Smooth muscle cell of the brain vasculature (primary cell): ENCODE results near the gene LTV1.

Experiments used
- DNase-seq: peaks from one replicate; pipeline ENCODE4 v3.0.0-alpha.2; 2012; ENCODE audit warnings: low read depth, low spot score

The LTV1 gene

DNA sequence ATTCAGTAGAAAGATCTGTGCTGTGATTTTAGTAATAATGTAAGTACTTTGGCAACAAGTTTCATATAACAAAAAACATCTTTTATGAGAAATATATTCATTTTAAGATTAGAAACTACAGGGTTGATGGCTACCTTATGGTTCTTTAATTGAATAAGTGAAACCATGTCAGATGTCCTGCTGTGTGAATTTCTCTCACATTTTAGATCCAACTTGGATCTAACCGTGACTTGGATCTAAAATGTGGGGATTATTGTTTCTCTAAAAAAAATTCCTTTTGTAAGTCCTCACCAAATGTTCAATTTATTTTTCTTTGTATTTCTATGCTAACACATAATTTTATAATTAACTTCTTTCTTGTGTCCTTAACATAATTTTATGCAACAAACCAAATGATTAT is 51.5 kb downstream of the LTV1 start:
- no peak for DNase-seq

DNA sequence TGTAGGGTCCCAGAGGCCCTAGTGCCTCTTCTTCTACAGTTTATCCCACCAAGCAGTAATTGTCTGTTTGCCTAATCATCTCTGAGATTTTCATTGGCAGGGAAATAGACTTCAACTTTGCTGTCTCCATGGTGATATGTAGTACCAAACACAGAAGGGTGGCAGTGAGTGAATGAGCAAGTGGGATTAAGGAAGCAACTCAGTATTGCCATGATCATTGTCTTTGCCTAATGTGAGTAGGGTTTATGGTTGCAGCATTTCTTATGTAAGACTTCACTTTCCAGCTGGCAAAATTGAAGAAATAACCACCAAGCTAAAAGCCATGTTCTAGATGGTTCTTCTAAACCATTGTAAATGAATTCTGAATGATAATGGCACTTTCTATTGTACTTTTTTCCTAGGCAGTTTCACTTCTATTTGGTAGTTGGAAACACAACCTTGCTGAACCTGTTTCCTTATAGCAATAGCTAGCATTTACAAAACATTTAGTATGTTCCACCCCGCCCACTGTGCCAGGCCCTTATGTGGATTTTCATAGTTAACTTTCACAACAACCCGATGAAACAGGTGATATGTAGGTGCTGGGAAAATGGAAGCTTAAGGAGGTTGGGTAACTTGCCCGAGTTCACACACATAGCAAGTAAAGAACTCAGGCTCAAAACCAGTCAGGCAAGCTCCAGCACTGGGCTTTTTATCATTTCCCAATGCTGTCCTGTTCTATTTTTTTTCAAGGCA is 53.2 kb downstream of the LTV1 start:
- DNase-seq, result no peak

DNA sequence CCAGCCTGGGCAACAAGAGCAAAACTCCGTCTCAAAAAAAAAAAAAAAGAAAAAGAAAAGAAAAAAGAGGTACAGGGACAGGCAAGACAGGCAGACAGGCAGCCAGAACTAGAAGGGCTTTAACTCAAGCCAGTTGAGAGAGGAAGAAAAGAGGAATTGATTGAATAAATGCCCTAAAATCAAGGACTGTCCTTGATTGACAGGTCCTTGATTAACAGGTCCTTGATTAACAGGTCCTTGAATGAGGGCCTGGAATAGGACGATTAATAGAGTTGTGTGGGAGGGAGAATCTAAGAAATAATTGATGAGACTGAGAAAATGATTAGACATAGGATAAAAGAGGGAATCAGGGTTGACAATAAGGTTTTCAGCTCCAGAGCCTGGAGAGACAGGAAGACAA is 57.2 kb downstream of the LTV1 start:
- no peak for DNase-seq

DNA sequence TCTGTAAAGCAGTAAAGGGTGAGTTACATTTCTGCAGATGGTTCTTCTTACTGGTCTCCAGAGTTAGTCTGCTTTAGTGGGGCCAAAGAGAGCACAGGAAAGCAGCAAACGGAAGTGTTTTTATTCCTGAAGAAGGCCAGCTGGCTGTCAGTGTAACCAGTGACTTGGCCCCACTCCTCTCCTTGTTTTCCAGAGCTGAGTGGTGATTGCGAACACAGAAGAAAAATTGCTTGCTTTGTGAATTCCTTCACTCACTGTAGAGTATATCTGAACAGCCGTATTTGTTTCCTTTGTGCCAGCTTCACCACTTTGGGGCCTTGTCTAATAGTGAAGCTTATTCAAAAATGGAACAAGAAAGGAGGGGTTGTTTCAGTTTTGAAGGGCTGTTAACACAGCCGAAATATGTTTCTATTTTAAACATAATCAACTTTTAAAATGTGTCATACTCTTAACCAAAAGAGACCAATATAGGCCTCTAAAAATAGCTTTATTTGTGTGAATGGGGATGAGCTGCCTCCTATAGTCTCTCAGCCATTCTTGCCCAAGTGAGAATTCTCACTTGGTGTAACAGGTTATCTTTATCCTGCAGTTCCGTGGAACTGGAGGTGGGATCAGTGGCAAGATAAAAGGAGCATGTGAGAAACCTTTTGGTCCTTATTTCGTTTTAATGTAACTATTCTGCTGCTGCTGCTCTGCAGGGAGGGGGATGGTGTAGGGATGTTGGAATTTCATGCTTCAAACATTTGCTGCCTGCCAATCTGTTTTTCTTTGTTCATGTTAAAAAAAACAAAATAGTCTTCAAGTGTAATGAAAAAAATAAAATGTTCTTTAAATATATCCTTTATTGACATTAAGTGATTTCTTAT is 59.0 kb downstream of the LTV1 start:
- DNase-seq, result no peak

DNA sequence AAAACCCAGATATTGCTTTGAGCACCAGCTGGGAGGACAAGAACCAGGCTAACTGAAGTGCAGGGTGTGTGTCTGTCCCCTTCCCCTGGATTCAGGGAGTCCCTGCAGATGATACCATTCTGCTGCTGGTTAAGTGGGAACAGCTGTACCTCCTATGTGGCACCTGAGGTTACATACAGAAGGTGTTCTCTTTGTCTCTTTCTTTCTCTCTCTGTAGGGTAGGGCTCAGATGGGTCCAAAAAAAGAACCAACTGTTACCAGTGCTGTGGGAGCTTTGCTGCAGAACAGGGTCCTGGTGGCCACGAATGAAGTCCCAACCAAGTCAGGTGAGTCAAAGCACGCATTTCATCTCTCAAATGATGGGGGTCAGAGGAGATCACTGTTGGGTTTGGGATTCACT is 59.7 kb downstream of the LTV1 start:
- DNase-seq, result no peak

DNA sequence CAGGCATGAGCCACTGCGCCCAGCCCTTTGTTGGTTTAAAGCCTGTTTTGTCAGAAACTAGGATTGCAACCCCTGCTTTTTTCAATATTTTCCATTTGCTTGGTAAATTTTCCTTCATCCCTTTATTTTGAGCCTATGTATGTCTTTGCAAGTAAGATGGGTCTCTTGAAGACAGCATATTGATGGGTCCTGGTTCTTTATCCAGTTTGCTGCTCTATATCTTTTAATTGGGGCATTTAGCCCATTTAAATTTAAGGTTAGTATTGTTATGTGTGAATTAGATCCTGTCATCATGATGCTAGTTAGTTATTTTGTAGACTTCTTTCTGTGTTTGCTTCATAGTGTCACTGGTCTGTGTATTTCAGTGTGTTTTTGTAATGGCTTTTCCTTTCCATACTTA is 67.9 kb downstream of the LTV1 start:
- DNase-seq, result no peak

DNA sequence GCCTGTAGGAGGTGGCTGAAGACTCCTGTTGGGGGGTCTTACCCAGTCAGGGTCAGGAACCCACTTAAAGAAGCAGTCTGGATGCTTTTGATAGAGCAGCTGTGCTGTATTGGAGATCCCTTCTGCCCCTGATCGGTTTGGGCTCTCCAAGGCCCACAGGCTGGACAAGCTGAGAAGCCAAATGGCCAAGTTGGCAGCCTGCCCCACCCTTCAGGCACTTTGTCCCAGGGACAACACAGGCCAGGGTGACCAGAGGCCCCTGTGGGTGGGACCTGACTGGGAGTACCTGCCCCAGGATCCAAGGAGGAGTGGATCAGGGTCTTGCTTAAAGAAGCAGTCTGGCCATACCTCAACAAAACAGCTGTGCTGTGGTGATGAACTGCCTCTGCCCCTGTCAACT is 69.5 kb downstream of the LTV1 start:
- DNase-seq, result no peak
